GM19043 (cell line): ENCODE measurements around the gene CUX1.
"Not testable (repeated sequence)": the region's sequence is repeated elsewhere in the genome, so short reads cannot be mapped to it uniquely, and the experiment has no call there.

Source experiments
- ATAC-seq: cut with Tn5 transposase; IDR thresholded peaks from one replicate; pipeline ENCODE4 v1.9.1; 2021; ENCODE audit warnings: low read depth; ENCODE audit not compliant: unreplicated experiment

Gene CUX1

GRCh38 chr7:102050864-102051460 lies 233.5 kb downstream of the CUX1 start:
- ATAC-seq, result no peak

DNA sequence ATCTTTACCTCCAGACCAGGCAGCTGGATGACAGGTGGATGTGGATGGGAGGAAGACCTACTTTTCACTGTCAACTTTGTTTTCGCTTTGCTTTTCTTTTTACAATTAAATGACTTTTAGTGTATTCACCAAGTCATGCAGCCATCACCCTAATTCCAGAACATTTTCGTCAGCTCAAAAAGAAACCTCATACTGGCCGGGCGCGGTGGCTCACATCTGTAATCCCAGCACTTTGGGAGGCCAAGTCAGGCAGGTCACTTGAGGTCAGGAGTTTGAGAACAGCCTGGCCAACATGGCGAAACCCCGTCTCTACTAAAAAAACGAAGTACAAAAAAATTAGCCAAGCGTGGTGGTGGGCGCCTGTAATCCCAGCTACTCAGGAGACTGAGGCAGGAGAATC lies 234.3 kb downstream of the CUX1 start:
- ATAC-seq, result not testable (repeated sequence)

DNA sequence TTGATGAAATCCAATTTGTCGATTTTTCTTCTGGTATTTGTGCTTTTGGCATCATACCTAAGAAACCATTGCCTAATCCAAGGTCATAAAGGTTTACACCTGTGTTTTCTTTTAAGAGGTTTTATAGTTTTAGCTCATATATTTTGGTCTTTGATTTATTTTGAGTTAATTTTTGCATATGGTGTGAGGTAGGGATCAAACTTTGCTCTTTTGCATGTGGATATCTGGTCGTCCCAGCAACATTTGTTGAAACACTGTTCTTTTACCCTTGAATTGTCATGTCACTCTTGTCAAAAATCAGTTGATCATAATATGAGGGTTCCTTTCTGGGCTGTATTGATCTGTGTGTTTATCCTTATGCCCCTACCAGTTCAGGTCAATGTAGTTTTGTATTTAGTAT lies 236.7 kb downstream of the CUX1 start:
- ATAC-seq, result no peak

DNA sequence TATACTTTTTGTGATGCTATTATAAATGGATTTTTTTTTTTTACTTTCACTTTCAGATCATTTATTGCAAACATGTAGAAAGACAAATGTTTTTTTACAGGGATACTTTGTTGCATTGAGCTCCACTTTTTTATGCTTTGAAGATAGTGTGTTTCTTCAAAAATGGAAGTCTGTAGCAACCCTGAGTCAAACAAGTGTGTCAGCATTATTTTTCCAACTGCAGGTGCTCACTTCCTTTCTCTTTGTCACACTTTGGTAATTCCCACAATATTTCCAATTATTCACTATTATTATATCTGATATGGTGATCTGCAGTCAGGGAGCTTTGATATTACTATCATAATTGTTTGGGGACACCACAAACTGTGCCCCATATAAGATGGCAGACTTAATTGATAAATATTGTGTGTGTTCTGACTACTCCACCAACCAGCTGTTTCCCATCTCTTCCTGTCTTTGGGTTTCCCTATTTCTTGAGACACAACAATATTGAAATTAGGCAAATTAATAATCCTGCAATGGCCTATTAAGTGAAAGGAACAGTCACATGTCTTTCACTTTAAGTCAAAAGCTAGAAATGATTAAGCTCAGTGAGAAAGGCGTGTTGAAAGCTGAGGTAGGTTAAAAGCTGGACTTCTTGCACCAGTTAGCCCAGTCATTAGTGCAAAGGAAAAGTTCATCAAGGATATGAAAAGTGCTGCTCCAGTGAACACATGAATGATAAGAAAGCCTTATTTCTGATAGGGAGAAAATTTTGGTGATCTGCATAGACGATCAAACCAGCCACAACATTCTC lies 238.0 kb downstream of the CUX1 start:
- ATAC-seq, result no peak

- no peak for ATAC-seq
These were observed 242.1 kb downstream of the CUX1 start for GRCh38 chr7:102059524-102059923.

DNA sequence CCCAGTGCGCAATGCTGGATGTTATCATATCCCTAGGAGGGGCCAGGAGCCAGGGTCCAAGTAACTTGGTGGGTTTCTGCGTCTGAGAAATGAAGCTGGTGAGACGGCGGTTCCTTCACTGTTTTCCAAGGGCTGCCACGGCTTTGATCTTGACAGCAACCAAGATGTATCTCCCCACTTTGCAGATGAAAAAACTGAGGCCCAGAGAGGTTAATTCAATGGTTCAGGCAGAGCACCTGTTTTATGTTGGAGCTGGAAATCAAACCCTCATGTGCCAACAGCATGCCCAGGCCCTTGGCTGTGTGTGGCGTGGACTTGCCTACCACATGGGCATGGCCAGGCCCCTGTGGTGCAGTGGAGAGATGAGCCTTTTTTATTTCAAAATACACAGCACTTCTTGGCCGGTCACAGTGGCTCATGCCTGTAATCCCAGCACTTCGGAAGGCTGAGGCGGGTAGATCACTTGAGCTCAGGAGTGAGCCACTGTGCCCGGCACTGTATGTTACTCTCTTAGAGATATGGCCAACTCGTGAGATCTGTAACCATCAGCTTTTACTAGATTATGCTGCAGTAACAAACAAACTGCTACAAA lies 244.0 kb downstream of the CUX1 start:
- no peak for ATAC-seq

GRCh38 chr7:102061981-102062390 lies 244.6 kb downstream of the CUX1 start:
- ATAC-seq, result peak; percentile 75

- no peak for ATAC-seq
These were observed 246.3 kb downstream of the CUX1 start for GRCh38 chr7:102063690-102064180.

- no peak for ATAC-seq
These were observed 247.1 kb downstream of the CUX1 start for GRCh38 chr7:102064361-102065025.

GRCh38 chr7:102065226-102065625 lies 247.8 kb downstream of the CUX1 start:
- no peak for ATAC-seq

GRCh38 chr7:102066476-102066875 lies 249.1 kb downstream of the CUX1 start:
- no peak for ATAC-seq

- ATAC-seq, result no peak
These were observed 251.4 kb downstream of the CUX1 start for GRCh38 chr7:102068846-102069245.

DNA sequence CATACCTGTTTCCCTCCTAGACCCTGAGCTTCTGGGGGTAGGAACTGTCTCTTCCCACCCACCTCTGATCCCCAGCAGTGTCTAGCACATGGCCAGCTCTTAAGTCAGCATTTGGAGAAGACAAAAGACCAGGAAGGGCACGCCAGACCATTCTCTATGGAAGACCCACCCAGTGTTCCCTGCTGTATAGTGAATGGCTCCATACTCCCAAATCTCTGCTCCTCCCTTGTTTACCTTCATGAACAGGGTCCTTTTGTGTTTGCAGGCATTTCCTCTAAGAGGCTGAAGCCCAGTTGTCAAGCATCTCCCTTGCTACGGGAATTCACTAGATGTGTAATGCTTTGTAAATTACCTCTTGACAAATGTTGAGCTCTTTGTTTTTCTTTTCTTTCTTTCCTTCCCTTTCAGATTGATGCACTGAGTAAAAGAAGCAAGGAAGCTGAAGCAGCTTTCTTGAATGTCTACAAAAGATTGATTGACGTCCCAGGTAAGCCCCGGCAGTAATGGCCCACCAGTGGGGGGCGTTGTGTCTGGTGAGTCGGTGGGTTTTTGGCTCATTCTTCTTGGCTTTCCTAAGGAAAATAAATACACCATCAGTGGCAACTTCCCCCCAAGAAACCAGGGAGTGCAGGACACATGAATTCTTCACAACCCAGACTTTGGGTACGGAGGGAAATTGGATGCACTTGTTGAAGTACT lies 252.7 kb downstream of the CUX1 start:
- ATAC-seq, result no peak

GRCh38 chr7:102072003-102072402 lies 254.6 kb downstream of the CUX1 start:
- no peak for ATAC-seq

- no peak for ATAC-seq
These were observed 255.3 kb downstream of the CUX1 start for GRCh38 chr7:102072636-102073209.

- ATAC-seq, result no peak
These were observed 256.8 kb downstream of the CUX1 start for GRCh38 chr7:102073931-102074880.

DNA sequence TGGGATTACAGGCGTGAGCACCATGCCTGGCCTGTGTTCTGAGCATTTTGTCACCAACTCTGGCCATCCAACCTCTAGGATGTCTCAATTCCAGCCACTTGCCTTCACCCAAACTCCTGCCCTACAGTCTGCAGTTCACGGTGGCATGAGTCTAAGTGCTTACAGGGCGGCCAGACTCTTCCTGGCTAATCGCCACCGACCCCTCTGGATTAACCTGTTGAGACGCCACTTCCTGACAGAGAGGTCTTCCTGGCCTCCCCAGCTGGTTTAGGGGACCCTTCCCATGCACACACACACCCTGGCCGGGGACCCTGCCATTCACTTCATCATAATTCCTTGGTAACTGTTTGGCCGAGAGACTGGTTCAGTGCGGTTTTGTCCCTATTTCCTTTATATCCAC lies 257.7 kb downstream of the CUX1 start:
- ATAC-seq, result no peak

DNA sequence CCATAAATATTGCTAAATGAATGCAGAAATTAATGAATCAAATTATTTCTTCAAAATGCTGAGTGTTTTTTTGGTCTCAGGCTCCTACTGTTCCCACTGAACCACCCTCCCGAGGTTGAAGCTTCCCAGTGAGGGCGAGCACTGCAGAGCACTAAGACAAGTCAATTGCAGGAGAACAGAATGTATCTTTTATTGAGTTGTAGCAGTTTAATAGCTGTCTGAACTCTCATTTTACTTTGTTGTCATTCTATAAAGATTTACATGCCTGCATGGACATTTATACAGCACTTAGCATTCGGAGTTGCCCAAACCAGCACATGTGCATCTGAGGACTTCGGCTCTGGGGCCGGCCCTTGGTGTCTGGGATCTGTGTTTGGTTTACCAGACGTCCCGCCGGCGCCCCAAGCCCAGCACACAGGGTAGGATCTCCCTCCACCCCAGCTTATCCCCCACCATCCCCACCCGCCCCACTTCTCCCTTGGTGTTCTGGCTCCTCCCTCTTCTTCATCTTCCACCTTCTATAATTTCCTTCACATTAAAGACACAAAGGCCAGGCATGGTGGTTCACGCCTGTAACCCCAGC lies 258.2 kb downstream of the CUX1 start:
- no peak for ATAC-seq

GRCh38 chr7:102077081-102077480 lies 259.7 kb downstream of the CUX1 start:
- no peak for ATAC-seq
